AG20443 (cell line): ENCODE data around the gene TNRC18.
A peak's percentile ranks its signal among the peaks of the same experiment; 100 is the strongest.
"Not testable (repeated sequence)": the region's sequence is repeated elsewhere in the genome, so short reads cannot be mapped to it uniquely, and the experiment has no call there.

Source experiments
- DNase-seq: peaks from one replicate; pipeline ENCODE4 v3.0.0; 2012; ENCODE audit warnings: low spot score, mixed read lengths

The TNRC18 gene, protein sequence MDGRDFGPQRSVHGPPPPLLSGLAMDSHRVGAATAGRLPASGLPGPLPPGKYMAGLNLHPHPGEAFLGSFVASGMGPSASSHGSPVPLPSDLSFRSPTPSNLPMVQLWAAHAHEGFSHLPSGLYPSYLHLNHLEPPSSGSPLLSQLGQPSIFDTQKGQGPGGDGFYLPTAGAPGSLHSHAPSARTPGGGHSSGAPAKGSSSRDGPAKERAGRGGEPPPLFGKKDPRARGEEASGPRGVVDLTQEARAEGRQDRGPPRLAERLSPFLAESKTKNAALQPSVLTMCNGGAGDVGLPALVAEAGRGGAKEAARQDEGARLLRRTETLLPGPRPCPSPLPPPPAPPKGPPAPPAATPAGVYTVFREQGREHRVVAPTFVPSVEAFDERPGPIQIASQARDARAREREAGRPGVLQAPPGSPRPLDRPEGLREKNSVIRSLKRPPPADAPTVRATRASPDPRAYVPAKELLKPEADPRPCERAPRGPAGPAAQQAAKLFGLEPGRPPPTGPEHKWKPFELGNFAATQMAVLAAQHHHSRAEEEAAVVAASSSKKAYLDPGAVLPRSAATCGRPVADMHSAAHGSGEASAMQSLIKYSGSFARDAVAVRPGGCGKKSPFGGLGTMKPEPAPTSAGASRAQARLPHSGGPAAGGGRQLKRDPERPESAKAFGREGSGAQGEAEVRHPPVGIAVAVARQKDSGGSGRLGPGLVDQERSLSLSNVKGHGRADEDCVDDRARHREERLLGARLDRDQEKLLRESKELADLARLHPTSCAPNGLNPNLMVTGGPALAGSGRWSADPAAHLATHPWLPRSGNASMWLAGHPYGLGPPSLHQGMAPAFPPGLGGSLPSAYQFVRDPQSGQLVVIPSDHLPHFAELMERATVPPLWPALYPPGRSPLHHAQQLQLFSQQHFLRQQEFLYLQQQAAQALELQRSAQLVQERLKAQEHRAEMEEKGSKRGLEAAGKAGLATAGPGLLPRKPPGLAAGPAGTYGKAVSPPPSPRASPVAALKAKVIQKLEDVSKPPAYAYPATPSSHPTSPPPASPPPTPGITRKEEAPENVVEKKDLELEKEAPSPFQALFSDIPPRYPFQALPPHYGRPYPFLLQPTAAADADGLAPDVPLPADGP (N-terminal part only)

DNA sequence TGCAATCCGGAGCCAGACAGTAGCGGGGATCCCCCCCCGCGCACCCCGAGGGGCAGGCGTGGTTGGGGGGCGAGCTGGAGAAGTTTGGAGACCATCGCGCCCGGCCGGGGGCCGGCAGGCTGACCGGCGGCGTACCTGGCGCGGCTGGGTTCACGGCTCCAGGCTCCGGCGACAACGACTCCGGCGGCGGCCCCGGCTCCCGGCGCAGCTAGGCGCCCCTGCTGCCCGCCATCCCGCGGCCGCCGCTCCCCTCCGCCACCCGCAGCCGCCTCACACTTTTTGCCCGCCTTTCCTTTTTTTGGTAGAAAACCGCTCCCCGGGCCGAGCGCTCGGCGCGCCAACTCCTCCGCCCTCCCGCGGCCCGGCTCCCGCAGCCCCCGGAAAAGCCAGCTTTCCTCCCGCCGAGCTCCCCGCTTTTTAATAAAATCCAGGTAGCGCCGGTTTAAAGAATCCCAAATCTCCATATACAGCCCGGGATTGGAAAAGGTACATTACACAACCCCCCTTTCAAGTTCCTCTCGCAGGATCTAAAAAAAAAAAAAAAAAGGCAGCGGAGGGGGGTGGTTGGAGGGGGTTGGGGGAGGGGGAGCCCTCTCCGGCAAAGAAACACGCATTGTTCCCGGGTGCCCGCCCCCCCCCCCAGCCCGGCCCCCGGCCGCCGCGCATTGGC, at the start of gene TNRC18:
Gene TNRC18, minus strand, starts transcription at position 529 of the 670 bp plus-strand sequence. CDS start 2,588 bp downstream, outside the sequence.
- peak; percentile 95 for DNase-seq

DNA sequence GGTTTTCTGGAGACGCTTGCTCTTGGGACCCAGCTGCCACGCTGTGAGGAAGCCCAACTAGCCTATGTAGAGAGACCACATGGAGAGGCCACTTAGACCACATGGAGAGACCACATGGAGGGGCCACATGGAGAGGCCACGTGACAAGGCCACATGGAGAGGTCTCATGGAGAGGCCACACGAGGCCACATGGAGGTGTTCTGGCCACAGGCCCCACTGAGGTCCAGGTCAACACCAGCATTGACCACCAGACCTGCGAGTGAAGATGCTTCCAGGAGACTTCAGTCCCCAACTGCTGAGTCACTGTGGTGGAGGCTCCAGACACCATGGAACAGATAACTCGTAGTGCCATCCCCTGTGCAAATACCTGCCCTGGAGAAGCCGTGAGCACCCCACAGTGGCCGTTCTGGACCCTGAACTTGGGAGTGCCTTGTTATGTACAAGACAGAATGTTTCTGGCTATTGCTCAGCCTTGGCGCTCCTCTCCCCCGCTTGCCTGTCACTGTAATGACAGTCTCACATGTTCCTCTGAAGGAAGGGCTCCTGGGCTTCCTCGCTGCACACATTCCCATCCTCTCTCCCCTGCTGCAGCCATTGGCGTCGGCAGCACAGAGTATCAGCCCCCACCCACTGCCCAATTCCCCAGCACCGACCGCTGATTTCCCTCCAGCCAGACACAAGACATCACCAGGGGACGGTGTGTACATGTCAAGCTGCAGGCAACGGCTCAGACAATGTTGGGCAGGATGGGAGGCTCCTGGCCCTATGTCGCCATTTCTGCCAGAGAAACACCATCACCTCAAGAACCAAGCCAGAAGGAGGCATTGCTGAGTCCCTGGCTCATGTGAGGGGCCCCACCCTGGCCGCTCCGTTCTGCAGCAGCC, 49.0 kb upstream of the TNRC18 start:
- DNase-seq = no peak

DNA sequence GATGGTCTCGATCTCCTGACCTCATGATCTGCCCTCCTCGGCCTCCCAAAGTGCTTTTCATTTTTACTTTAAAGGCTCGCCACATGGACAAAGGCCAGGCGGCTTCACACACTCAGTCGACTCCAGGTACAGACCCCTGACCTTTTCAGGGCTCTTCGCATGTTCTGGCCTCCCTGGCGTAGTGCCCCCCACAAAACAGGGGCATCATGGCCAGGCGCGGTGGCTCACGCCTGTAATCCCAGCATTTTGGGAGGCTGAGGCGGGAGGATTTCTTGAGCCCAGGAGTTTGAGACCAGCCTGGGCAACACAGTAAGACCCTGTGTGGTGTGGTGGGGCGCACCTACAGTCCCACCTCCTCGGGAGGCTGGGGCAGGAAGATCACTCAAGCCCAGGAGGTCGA, 48.0 kb upstream of the TNRC18 start:
- not testable (repeated sequence) for DNase-seq

DNA sequence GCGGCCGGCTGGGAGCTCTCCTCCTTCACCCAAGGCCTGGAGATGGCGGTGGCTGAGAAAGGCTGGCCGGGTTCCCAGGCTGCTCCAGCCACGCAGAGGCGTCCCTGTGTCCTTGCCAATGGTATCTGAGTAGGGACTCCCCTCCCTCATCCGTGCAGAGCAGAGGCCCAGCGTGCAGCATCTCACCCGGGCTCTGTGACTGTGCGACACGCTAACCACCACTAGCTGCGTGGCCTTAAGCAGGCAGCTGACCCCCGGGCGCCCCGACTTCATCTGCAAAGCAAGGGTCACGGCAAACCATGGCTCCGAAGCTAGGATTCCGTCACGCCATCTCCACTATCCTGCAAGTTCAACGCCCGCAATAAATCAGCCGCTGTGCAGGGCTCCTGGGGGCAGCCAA, 47.2 kb upstream of the TNRC18 start:
- no peak for DNase-seq

DNA sequence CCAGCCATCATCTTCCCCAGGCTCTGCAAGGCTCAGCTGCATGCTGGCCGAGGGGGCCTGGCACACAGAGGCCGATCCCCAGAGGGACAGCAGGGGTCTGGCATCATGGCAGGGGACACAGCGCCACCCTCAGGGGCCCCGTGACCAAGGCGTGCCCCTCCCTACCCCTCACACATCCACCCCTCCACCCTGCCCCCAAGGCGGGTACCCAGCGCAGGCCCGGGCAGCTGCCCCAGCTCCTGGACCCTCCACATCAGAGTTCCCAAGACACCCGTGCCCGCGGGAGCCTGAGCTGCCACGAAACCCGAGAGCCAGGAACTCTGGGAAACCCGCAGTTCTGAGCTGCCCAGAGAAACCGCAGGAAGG, 46.5 kb upstream of the TNRC18 start:
- DNase-seq = no peak

DNA sequence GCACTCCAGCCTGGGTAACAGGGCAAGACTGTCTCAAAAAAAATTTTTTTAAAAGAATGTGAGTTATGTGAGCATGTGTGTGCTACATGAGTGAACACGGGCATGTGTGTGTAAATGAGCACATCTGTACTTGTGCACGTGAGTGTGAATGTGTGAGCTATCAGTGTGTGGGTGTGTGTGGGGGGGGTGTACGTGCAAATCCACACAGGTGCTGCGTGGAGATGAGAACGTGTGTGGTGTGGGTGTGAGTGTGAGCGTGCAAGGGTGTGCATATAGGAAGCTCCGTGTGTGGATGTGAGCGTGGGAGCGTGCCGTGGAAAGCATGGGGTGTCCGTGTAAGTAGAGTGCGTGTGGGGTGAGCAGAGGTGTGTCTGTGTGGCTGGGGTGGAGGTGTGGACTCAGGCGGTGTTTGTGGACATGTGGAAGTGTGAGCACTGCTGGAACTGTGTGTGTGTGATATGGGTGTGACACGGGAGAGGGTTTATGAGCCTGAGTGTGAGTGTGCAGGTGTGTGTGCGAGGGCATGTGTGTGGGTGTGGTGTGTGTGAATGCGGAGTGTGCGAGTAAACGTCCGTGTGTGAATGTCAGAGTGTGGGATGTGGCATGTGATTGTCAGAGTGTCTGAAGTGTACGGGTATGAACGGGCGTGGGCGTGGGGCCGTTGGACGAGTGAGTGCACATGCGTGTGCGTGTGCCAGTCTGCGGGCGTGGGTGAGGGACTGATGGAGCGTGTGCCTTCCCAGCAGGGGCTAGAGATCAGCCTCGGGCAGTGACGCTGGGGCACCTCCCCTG, 45.9 kb upstream of the TNRC18 start:
- DNase-seq = no peak

DNA sequence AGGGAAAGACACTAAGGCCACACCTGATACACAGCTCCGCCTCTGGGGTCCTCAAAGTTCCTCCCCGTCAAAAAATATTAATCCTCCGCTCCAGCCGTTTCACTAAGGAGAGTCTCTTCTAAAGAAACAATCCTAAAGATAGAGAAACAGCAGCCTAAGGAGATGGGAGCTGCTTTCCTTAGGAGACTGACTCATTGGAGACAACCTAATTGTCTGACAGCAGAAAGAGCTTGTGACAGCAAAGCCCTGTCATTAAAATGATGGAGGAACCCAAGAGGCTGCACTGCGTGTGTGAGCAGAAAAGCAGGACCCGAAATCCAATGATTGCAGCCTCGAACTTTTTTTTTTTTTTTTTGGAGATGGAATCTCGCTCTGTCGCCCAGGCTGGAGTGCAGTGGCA, 44.0 kb upstream of the TNRC18 start:
- DNase-seq = no peak

DNA sequence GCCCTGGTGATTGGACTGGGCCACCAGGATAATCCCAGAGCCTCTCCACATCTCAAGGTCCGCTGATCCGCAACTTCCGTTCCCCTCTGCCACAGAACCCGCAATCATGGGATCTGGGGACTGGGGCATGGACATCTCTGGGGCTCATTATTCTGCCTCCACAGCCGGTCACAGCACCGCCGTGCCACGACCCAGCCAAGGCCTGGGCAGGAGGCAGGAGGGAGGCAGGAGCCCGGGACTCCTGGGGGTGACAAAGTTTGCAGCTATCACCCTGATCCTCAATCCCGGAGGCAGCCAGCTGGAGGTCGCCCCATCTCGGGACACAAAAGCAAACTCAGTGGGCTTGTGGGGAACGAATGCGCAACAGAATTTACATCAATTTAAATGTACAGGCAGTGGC, 42.9 kb upstream of the TNRC18 start:
- DNase-seq = no peak

DNA sequence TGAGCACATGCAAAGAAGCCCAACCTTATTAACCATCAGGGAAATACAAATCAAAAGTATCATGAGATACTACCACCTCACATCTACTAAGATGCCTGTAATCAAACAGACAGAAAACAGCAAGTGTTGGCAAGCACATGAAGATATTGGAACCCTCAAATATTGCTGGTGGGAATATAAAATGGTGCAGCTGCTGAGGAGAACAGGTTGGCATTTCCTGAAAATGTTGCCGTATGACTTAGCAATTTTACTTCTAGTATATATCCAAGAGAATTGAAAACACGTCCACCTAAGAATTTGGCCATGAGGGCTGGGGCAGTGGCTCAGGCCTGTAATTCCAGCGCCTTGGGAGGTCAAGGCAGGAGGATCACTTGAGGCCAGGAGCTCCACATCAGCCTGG, 39.4 kb upstream of the TNRC18 start:
- DNase-seq = no peak

DNA sequence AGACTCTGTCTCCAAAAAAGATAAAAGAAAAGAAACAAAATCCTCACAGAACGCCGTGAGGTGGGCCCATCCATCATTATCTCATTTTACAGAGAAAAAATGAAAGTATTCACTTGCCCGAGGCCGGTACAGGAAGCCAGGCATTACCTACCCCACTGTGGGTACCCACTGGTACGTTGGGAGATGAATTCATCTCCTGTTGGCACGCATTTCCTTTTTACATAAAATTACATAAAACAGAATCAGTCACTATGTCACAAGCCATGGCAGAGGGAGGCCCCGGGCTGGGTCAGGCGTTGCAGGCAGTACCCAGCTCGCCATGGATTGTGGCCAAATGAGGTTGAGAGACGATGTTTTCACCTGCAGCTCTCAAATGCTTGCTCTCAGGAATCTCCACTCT, 38.6 kb upstream of the TNRC18 start:
- no peak for DNase-seq

DNA sequence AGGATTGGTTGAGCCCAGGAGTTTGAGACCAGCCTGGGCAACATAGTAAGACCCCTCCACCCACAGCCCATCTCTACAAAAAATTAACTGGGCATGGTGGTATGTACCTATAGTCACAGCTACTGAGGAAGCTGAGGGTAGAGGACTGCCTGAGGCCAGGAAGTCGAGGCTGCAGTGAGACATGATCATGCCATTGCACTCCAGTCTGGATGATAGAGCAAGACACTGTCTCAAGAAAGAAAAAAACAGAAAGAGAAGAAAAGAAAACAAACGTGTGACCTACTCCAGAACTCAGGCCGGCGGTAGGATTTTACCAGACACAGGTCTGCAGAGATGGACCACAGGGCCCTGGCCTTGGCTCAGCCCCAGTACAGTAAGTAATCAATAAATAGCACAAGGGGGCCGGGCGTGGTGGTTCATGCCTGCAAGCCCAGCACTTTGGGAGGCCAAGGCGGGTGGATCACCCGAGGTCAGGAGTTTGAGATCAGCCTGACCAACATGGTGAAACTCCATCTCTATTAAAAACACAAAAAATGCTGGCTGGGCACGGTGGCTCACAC, 35.4 kb upstream of the TNRC18 start:
- DNase-seq = no peak

DNA sequence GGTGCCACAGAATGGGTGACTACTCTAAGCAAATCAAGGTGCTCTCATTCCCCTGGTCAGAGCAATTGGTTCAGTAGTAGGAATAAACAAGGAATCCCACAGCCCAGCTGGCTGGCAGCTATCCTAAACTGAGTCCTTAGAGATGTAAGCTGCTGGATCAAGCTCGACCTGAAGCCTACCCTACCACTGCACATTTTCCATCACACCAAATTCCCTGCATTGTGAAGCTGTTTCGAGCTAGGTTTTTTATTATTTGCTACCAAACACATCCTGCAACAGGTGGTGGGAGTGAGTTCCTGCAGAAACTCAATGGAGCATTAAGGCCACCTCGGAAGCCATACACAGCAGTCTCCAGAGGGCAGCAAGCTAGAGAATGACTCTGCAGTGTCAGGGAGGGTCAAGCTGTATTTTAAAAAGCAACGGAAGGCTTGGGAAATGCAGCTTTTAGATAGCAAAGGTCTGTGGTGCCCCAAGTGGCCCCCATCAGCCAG, 33.7 kb upstream of the TNRC18 start:
- no peak for DNase-seq

DNA sequence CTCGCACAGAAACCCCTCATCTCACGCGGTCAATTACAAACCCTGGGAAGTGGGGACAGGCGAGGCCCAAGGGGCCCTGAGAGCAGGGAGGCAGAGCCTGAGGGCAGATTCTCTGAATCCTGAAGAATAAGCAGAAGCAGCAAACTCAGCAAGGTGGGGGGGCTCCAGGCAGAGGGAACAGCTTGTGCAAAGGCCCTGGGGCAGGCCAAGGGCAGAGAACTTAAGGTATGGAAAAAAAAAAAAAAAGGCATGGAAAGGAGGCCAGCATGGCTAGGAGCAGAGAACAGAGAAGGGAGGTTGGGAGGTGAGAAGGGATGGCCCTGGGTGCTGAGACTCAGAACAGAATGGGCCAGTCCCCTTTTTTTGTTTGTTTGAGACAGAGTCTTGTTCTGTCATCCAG, 32.8 kb upstream of the TNRC18 start:
- DNase-seq = no peak

DNA sequence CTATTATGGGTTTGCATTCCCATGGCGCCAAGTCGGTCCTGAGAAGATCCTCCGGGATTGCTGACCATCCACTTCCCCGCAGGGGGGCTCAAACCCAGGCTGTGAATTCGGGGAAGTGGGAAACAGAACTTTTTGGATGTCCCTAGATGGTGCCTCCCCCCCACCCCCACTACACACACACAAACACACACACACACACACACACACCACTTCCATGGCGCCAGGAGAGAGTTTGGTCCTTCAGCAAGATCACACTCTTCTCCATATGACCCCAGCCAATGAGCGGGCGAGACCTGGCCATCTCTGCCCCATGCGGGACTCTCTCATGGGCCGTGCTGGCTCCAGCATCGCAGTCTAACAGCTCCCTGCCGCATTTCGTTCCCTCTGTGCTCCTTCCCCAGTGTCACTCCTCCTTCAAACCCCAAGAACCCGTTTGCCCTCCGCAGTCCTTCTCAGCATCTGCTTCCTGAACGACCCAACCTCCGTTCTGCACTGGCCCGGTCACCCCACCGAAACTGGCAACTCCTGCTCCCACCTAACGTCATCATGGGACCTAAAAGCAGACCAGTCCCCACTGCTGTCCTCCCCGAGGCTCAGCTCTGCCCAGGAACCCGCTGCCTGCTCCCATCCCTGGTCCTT, 32.1 kb upstream of the TNRC18 start:
- no peak for DNase-seq

DNA sequence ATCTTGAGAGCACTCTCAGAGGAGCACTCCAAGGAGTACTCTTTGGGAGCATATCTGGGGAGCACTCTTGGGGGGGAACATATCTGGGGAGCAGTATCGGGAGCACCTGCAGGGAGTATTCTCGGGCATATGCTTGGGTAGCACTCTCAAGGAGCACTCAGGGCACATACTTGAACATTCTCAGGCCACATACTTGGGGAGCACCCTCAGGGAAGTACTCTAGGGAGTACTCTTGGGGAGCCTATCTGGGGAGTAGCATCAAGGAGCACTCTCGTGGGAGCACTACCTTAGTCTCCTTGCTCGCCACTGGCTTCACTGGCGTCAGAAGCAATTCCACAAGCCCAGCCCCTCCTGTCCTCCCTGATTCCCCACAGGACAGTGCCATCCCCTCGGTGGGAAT, 31.5 kb upstream of the TNRC18 start:
- no peak for DNase-seq

DNA sequence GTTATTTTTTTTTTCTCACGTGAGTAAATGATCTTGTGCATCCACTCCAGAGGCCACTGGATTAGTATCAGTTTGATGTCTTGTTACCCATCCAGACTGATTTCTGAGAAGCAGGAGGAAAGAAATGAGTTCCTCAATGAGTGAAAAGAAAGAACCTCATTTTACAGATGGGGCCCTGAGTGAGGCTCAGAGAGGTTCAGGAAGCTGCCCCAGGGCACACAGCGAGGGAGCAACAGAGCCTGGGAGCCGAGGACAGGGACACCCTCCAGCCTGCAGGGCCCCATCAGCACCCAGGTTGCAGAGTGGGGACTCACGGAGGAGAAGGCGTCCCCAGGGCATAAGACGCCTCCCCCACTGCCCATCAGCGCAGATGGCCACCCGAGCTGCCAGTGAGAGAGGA, 30.9 kb upstream of the TNRC18 start:
- DNase-seq = no peak

DNA sequence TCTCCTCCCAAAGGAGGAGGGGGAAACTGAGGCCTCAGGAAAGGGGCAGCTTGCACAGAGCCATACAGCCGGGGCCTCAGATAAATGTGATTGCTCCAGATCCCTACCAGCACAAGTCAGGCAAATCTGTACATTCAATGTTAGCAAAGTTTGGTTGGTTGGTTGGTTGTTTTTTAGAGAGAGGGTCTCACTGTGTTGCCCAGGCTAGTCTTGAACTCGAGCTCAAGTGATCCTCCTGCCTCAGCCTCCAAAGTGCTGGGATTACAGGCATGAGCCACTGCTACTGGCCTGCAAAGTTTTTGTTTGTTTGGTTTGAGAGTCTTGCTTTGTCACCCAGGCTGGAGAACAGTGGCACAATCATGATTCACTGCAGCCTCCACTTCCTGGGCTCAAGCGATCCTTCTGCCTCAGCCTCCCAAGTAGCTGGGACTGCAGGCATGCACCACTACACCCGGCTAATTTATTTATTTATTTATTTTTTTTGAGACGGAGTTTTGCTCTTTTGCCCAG, 30.0 kb upstream of the TNRC18 start:
- no peak for DNase-seq

DNA sequence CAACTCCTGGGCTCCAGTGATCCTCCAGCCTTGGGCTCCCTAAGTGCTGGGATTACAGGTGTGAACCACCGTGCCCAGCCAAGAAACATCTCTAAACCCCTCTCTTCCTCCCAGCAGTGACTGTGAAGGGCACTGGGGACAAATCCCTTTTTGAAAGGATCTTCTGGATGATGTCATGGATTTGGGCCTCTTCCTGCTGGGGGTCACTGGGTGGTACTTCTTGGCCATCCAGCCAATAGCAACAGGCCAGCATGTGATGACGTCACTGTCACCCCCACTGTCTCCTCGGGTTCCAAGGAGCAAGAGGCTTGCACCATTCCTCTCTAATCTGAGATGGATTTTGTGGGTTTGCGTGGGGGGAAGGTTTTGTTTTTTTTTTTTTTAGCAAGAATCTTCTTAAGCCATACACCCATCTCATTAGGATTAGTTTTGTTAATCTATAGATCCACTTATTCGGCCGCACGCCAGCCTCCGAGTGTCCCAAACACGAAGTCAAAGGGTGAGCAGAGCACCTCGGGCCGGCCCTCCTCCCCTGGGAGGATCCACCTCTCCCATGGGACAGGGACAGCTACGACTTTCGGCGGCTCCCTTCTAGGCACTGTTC, 29.4 kb upstream of the TNRC18 start:
- peak; percentile 82 for DNase-seq

DNA sequence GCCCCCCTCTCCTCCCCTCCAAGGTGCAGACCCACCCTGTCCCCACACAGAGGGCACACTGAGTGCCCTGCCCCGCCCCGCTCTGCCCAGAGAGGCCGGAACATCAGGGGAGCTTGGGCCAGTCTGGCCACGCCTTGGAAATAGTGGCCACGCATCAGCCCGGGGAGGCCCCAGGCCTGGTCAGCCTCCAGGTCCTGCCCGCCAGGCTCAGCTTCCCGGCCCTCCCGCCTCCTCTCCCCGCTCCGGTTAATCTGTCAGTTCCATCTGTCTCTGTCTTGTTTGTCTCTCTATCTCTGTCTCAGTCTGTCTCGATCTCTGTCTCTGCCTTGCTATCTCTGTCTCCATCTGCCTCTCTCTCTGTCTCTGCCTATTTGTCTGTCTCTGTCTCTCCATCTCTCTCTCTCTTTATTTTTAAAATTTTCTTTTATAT, 28.9 kb upstream of the TNRC18 start:
- DNase-seq = peak; percentile 84
